Epithelial cell of esophagus (primary cell): ENCODE data around the gene VOPP1.
A peak's percentile ranks its signal among the peaks of the same experiment; 100 is the strongest.

Experiments used
- DNase-seq: peaks from one replicate; pipeline ENCODE4 v3.0.0; 2010; ENCODE audit warnings: low read depth
- H3K4me3 ChIP-seq: 2 replicates; pipeline ENCODE4 v1.5.1; 2011; ENCODE audit warnings: mild to moderate bottlenecking, low read length, control low read depth
- CTCF ChIP-seq: IDR thresholded peaks from 2 replicates; pipeline ENCODE4 v1.5.1; 2011; ENCODE audit warnings: low read depth, mild to moderate bottlenecking, low read length, control low read depth, inconsistent platforms; ENCODE audit not compliant: insufficient read depth; ENCODE audit errors: missing control alignments

VOPP1 gene

GRCh38 chr7:55440040-55440690, 132.1 kb downstream of the VOPP1 start:
- no peak for DNase-seq
- H3K4me3 ChIP-seq: no peak overlapping the region
- no peak for TF ChIP-seq CTCF

- DNase-seq: peak; percentile 45
- no peak overlapping the region for H3K4me3 ChIP-seq
- no peak for TF ChIP-seq CTCF
These were observed 132.7 kb downstream of the VOPP1 start for GRCh38 chr7:55439627-55440026.

GRCh38 chr7:55438757-55439525, 133.4 kb downstream of the VOPP1 start:
- no peak overlapping the region for H3K4me3 ChIP-seq
- no peak for TF ChIP-seq CTCF
- peak; percentile 72 for DNase-seq

GRCh38 chr7:55438085-55438756, 134.1 kb downstream of the VOPP1 start:
- no peak for DNase-seq
- TF ChIP-seq CTCF: no peak
- no peak overlapping the region for H3K4me3 ChIP-seq

GRCh38 chr7:55437375-55437774, 134.9 kb downstream of the VOPP1 start:
- no peak for DNase-seq
- TF ChIP-seq CTCF: no peak
- no peak overlapping the region for H3K4me3 ChIP-seq

- no peak for DNase-seq
- no peak for TF ChIP-seq CTCF
- no peak overlapping the region for H3K4me3 ChIP-seq
These were observed 135.8 kb downstream of the VOPP1 start for GRCh38 chr7:55436457-55436856.

- TF ChIP-seq CTCF: no peak
- DNase-seq: no peak
- no peak overlapping the region for H3K4me3 ChIP-seq
These were observed 136.8 kb downstream of the VOPP1 start for GRCh38 chr7:55435466-55435865.
